Cerebellar cortex (tissue), 1 donor: Measurements from ENCODE around the gene FBXO45.
"Not testable (repeated sequence)": the region's sequence is repeated elsewhere in the genome, so short reads cannot be mapped to it uniquely, and the experiment has no call there.

Source experiments
- DNase-seq: peaks from one replicate; pipeline ENCODE4 v3.0.0-alpha.2; 2015; ENCODE audit warnings: low spot score

FBXO45 gene

DNA sequence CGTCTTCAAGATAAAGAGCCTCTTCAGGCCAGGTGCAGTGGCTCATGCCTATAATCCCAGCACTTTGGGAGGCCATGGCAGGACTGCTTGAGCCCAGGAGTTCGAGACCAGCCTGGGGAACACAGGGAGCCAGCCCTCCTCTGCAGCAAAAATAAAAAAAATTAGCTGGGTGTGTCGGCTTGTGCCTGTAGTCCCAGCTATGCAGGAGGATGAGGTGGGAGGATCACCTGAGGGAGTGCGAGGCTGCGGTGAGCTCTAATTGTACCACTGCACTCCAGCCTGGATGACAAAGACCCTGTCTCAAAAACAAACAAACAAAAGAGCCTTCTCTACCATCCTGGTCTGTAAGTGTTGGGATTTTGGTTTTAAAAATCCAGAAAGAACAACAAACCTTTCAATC lies 11.2 kb upstream of the FBXO45 start:
- no peak for DNase-seq

DNA sequence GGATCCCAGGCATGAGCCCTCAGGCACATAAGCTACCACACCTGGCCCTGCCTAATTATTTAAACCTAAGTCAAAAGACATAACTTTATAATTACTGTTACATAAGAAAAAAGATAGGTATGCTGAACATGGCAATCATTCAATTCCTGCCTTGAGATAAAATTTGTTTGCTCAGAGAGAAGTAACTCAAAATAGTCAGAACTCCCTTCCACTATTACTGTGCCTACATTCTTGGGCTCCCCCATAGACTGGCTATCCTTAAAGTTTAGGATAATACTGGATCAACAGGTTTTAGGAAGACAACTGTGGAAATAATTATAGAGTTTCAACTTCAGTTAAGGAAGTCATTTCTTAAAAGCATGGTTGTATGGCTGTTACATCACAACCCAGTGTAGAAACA lies 10.0 kb upstream of the FBXO45 start:
- no peak for DNase-seq

DNA sequence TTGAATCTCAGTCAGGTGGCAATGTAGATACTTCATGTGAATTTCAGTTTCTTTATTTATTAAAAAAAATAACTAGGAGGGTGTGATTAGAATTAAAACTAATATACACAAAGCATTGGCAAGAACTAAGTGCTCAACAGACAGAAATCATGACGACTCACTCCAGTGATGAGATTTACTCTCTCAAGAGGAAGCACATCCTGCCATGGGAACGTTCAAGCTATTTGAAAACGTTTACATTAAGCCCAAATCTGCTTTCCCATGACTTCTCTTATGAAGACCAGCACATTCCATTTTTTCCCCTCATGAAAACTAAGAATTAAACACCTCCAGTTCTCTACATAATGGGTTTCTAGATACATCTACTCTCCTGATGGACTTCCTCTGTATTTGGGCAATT lies 8.6 kb upstream of the FBXO45 start:
- no peak for DNase-seq

DNA sequence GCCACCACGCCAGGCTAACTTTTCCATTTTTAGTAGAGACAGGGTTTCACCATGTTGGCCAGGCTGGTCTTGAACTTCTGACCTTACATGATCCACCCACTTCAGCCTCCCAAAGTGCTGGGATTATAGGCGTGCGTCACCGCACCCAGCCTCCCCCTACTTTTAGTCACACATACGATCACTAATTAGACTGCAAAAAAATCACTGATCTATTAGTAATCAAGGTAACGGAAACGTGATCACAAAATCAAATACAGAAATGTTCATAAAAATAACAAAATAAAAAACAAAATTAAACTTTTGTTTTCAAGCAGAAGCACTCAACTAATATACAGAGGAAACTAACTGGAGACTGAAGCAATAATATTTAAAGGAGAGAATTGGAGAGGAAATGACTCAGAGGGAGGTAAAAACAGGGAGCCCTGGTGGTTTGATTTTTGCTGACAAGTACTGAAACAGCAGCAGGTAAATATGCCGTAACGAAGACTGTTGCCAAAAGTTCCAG lies 4.7 kb upstream of the FBXO45 start:
- no peak for DNase-seq

DNA sequence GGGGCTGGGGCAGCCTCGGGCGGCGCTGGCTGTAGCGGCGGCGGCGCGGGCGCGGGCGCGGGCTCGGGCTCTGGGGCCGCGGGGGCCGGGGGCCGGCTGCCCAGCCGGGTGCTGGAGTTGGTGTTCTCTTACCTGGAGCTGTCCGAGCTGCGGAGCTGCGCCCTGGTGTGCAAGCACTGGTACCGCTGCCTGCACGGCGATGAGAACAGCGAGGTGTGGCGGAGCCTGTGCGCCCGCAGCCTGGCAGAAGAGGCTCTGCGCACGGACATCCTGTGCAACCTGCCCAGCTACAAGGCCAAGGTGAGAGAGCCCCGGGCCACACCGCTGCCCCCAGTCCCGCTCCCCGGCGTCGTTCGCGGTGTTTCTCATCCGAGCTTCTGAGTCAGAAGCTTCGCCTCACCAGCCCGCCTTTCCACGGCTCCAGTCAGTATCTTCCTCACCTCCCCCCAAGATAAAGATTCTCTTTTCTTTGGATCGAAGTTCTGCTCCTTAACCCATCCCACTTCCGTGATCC lies 600 bp downstream of the FBXO45 start:
- peak; percentile 34 for DNase-seq

DNA sequence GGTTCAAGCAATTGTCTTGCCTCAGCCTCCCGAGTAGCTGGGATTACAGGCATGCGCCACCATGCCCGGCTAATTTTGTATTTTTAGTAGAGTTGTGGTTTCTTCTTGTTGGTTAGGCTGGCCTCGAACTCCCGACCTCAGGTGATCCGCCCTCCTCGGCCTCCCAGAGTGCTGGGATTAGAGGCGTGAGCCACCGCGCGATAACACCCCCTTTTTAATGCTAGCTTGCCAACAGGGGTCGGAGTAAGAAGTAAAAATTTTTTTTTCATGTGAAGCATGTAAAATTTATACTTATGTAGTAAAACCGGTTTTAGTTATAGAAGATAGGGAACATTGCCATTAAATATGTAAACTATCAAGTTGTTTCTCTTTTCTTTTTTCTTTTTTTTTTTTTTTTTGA lies 1.9 kb downstream of the FBXO45 start:
- DNase-seq: not testable (repeated sequence)

DNA sequence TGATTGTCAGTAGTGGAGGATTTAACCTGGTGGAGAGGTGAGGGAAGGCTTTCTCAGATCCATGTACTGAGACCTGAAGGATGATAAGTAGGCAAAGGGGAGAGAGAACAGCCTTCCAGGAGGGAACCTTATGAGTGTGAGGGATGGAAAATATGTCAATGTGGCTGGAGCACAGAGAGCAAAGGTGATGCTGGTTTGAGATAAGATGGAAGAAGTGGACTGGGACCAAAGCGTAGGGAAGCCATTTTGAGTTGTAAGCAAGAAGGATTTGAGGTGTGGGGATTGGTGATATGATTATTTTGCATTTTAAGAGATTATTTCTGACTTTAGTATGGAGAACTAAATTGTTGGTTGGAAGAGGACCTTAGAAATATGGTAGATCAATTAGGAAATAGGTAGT lies 3.9 kb downstream of the FBXO45 start:
- no peak for DNase-seq

DNA sequence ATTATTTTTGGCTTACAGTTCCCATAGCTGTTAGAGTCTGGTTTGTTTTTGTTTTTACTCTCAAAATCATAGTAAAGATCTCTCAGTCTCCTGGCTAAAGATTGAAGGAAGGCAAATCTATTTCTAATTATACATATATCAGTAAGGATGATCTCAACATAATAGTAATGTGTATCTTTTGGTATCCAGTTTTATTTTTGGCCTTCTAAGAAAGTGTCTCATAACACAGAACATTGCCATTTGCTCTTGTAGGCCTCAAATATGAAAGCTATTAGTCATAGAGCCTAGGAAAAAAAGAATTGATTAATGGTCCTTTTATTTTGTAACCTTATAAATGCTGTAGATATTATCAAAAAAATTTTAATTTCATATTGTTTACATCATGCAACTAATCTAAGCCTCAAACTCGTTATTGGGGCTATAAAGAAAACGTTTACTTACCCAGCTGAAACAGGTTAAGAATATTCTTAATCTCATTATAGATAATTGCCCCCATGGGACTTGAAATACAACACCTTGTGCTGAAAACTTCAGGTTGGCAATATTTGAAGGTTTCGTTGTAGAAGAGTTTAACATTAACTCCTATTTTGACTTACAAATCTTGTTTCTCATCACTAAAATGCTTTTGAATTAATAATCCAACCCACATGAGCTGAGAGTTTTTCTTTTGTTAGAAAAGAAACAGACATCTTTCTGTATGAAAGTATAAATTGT lies 16.7 kb downstream of the FBXO45 start:
- no peak for DNase-seq

DNA sequence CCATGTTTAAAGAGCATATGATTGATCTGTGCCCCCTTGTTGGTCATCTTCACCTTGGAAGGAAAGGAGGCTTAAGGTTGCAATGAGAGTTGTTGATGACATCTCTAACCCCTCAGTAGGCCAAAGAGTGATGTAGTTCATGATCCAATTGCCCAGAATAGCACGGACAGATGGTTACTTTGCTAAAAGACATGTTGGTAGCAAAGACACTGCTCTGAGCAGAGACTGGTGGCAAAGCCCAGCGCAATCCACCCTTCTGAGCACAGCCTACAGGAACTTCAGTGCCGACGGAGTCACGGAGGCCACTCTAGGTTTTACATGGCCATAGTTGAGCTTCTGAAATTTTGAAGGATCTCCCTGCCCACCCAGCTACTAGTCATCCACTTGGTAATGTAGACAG lies 21.8 kb downstream of the FBXO45 start:
- DNase-seq: no peak

DNA sequence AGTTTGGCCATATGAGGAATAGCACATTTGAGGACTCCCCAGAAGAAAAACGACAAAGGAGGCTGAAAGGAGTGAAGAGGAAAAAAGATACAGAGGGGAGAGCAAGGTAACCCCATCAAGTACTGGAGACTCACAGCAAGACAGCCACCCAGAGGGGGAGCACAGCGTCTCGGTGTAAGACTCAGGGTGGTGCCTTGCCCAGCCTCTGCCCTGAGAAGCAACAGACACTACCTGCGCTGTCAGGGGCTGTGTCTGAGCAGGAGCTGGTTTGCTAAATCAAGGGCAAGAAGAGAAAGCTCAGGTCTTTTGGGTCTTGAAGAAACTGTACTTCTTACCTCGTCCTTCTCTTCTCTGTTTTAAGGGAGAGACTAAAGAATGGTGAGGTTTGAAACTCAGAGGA lies 27.9 kb downstream of the FBXO45 start:
- DNase-seq: no peak

DNA sequence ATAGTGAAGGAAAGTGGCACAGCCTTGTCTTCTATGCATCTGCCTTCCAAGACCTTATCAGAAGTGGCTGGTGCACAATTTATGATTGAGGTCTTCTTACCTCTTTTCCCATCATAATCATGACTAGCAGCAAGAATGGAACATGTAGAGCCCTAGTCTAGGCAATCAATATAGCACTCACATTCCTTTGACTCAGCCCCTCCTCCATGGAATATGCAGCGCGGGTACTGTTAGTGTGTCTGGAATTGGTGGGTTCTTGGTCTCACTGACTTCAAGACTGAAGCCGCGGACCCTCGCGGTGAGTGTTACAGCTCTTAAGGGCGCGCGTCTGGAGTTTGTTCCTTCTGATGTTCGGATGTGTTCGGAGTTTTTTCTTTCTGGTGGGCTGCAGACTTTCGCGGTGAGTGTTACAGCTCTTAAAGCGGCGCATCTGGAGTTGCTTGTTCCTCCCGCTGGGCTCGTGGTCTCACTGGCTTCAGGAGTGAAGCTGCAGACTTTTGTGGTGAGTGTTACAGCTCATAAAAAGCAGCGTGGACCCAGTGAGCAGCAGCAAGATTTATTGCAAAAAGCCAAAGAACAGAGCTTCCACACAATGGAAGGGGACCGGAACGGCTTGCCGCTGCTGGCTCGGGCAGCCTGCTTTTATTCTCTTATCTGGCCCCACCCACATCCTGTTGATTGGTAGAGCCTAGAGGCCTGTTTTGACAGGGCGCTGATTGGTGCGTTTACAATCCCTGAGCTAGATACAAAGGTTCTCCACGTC lies 29.7 kb downstream of the FBXO45 start:
- DNase-seq: not testable (repeated sequence)

DNA sequence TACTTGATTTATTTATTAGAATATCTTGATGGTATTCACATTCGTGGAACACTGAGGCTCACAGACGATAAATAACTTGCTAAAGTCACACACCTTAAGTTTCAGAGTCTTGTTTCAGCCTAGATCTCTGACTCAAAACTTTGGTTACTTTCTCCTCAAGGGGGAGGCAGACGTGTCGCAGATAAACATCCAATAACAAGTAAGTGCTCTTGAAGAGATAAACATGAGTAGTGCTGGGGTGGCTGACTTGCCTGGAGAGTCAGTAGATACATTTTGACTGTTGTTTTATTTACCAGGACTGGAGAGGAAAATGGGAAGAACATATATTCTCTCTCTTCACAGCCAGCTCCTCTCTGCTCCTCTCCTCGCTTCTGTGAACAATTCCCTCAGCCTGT lies 31.3 kb downstream of the FBXO45 start:
- no peak for DNase-seq

DNA sequence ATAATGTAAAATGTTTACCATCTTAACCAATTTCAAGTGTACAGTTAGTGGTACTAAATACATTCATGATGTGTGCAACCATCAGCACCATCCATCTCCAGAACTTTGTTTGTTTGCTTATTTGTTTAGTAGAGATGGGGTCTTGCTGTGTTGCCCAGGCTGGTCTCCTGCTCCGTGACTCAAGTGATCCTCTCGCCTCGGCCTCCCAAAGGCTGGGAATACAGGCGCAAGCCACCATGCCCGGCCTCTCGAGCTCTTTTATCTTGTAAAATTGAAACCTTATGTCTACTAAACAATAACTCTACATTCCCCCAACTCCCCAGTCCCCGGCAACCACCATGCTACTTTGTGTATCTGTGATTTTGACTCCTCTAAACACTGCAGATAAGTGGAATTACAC lies 31.9 kb downstream of the FBXO45 start:
- no peak for DNase-seq

DNA sequence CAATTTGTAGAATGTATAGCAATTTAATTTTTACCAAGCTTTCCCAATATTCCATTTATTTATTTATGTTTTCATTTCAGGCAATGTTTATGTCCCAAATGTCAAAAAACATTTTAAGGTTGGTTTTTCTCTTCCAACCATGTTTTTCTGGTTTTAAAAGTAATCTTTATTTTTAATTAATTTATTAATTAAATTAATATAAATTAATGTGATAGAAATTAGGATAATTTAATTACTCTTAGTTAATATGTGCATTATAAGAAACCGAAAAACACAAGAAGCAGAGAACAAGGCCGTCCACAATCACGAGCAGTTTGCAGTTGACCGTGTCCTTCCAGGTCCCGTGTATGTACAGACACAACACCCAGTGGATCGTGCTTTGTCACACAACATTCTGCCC lies 34.2 kb downstream of the FBXO45 start:
- DNase-seq: no peak

DNA sequence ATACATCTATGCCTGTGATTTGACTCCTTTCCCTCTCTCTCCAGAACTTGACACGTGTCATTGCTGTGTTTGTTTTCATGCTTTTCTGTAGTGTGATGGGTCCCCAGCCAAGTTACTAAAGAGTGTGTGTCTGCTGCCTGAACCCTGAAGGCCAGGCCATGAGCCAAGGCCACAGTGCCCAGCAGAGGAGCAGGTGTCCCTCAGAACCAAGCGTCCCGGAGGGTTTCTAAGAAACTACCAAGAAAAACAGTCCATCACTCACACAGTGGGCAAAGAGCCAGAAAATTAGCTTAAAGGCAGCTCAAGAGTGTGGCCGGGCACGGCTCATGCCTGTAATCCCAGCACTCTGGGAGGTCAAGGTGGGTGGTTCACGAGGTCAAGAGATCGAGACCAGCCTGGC lies 35.2 kb downstream of the FBXO45 start:
- DNase-seq: no peak

DNA sequence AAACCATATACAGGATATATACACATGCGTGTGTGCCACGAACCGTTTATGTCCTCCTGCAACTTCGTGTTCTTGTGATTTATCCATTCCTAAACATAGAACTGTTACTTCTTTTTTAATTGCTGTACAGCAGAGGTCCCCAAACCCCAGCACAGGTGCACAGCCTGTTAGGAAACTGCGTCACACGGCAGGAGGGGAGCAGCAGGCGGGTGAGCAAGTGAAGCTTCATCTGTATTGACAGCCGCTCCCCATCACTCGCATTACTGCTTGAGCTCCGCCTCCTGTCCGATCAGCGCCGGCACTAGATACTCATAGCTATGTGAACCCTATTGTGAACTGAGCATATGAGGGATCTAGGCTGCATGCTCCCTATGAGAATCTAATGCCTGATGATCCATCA lies 36.1 kb downstream of the FBXO45 start:
- no peak for DNase-seq

DNA sequence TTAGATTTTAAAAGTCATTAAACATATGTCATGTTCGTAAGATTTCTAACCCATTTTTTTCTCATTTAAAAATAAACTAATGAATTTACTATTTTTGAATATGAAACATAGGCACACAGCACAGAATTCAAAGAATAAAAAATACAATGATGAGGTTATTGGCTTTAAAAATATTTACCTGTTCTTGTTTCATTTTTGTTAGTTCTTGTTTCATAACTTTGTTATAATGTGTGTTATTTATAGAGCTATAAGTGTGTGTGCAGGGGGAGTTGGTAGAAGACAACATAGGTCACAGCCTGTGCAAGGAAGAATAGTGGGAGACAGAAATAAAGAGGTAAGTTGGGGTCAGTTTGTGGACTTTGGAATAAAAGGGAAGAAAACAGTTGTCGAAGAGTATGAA lies 40.2 kb downstream of the FBXO45 start:
- no peak for DNase-seq

DNA sequence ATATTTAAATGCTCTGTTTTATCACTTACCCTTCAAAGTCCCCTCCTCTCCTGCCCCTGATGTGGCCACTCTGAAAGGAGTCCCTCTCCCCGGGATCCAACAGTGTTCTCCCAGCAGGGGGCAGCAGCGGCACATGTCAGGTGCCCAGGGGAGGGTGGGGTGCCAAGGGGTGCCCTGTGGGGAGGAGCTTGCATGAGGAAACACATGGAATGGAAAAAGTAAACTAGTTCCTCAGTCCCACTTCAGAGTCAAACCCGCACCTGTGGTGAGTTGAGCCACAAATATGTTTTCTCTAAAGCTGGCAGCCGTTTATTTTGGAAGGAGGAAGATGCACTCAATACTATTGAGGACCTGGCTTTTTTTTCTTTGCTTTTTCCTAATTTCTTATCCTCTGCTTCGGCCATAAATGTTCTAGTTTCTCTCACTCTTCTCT lies 40.9 kb downstream of the FBXO45 start:
- peak; percentile 75 for DNase-seq

DNA sequence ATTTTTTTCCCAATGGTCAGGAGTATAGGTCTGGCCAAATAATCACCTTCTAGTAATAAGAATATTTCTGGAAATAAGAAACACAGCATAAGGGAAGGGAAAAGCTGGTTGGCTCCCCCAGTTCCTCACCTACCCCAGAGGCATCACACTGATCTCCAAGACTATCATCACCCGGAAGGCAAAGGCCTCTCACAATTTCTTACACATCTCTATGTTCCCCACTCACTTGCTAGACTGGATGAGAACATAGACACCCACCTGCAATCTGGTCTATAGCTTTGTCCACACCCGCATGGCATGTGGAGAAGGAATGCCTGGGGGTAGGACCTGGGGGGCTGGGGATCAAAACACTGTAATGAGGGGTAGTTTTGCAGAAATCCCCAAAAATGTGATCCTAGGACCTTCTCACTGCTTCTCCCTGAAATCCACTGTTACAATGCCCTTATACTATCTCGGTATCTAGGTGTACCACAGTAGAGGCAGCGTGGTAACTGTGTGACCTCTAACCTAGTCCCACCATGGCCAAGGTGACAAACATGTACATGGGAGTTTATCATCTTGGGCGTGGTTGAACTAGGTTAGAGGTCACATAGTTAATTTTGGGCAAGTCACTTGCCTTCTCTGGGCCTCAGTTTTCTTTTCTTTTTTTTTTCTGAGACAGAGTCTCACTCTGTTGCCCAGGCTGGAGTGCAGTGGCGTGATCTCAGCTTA lies 41.5 kb downstream of the FBXO45 start:
- no peak for DNase-seq

DNA sequence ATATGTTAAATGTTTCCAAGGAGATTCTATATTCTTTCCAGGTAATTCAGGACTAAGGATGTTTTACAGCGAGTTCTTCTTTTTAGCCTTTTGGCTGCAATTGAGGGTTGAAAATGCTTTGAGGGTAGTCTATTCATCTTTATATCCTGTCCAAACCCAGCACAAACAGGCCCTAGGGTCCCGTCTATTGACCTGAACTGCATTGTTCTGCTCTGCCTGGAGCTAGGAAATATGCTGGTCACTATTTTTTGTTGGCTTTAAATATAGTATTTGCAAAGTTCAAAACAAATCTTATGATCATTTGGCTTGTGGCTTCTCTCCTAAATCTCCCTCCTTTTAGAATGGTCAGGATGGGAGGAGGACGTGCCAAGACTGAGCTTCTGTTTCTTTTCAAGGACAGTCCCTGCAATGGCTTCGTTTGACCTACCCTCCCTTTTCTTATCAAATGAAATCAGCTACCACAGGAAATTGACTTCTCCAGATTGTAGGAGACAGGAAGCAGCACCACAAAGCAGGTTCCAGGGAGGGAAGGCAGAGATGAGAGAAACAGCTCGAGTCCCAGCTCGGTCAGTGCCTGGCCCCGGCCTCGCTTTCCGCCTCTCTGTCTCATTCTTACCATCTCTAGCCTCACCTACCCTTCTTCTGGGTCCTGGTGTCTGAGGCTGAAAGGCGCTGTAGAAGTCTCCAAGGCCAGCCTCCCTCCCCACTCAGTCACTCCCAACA lies 43.5 kb downstream of the FBXO45 start:
- peak; percentile 49 for DNase-seq

DNA sequence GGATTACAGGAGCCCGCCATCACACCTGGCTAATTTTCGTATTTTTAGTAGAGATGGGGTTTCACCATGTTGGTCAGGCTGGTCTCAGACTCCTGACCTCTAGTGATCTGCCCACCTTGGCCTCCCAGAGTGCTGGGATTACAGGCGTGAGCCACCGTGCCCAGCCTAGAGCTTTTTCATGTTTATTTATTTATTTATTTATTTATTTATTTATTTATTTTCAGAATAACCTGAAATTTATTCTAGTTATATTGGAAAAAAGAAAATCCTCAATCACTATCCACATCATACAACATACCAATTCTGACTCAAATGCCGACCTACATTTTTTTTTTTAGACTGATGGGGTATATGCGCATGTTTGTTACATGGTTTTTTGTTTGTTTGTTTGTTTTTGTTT lies 46.8 kb downstream of the FBXO45 start:
- DNase-seq: not testable (repeated sequence)

DNA sequence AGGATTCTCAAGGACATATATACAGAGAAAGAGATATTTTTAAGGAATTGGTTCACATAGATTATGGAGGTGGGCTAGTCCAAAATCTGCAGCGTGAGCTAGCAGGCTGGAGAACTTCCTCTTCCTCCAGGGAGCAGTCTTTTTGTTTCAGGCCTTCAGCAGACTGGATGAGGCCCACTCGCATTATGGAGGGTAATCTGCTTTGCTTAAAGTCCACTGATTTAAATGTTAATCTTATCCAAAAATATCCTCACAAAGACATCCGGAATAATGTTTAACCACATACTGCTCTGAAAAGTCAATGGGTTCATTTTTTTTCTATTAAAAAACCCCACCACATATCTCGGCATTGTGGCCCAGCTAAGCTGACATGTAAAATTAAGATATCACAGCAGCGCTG lies 48.8 kb downstream of the FBXO45 start:
- DNase-seq: no peak
